Measurements from ENCODE around the gene NRBP1. TPM values are rescaled to one million over a fixed set of nuclear protein-coding genes. Genes with fewer than 3 reads are reported as not detected.
A peak's percentile ranks its signal among the peaks of the same experiment; 100 is the strongest.

NRBP1 gene
- total RNA-seq, 6 experiments from 2014 or later, result 101 to 110 (median 108) TPM

- no peak for TF ChIP-seq CTCF (IDR thresholded peaks at IDR 0.05)
- Mint-ChIP-seq H3K27ac (peak within 1 kb of the TSS; percentile 97), H3K4me1 (ENCODE audit: low read depth) (peaks cover 29% of the 10 kb centered on the region), H3K9me3 (no peaks in the 10 kb centered on the region), H3K27me3 (ENCODE audit: insufficient read depth) (peaks cover 11% of the 10 kb centered on the region), H3K36me3 (ENCODE audit: low read depth) (peaks cover 63% of the 10 kb centered on the region), H3K4me3 (peak within 1 kb of the TSS; percentile 93)
- DNase-seq, result peak; percentile 91
Measured at GRCh38 chr2:27380626-27381545, 47.5 kb upstream of the NRBP1 start, which contains the start of gene ZNF513. TSS of gene ZNF513 (minus strand) at chr2:27380734. CDS start at chr2:27380526, 208 bp downstream.

- Mint-ChIP-seq H3K27ac (peak overlapping the region; percentile 97), H3K4me3 (peak overlapping the region; percentile 27; the same call in 1 of the 2 replicates), H3K36me3 (ENCODE audit: low read depth) (peaks cover 59% of the 10 kb centered on the region), H3K9me3 (no peaks in the 10 kb centered on the region), H3K4me1 (ENCODE audit: low read depth) (peaks cover 29% of the 10 kb centered on the region), H3K27me3 (ENCODE audit: insufficient read depth) (peaks cover 11% of the 10 kb centered on the region)
- no peak for TF ChIP-seq CTCF (IDR thresholded peaks at IDR 0.05)
- no peak for DNase-seq
Measured at GRCh38 chr2:27381577-27382181, 46.8 kb upstream of the NRBP1 start.

- no peak for TF ChIP-seq CTCF (IDR thresholded peaks at IDR 0.05)
- H3K4me3 Mint-ChIP-seq, result no peak overlapping the region
- peaks cover 6% of the 10 kb centered on the region; the same call in 1 of the 2 replicates for H3K36me3 Mint-ChIP-seq (ENCODE audit: low read depth)
- H3K27me3 Mint-ChIP-seq (ENCODE audit: insufficient read depth), result no peaks in the 10 kb centered on the region
- H3K9me3 Mint-ChIP-seq, result no peaks in the 10 kb centered on the region
- peaks cover 11% of the 10 kb centered on the region; the same call in 1 of the 2 replicates for H3K4me1 Mint-ChIP-seq (ENCODE audit: low read depth)
- no peak for DNase-seq
- H3K27ac Mint-ChIP-seq, result no peak overlapping the region
Measured at GRCh38 chr2:27390822-27391679, 37.4 kb upstream of the NRBP1 start.

GRCh38 chr2:27393225-27393624 lies 35.2 kb upstream of the NRBP1 start:
- Mint-ChIP-seq H3K27me3 (ENCODE audit: insufficient read depth) (0 out of 2 replicates have a peak, but pooled peaks cover 3% of the 10 kb centered on the region), H3K9me3 (no peaks in the 10 kb centered on the region), H3K4me1 (ENCODE audit: low read depth) (peaks cover 16% of the 10 kb centered on the region), H3K36me3 (ENCODE audit: low read depth) (peaks cover 5% of the 10 kb centered on the region; the same call in 1 of the 2 replicates), H3K27ac (no peak overlapping the region), H3K4me3 (no peak overlapping the region)
- DNase-seq, result no peak
- no peak for TF ChIP-seq CTCF (IDR thresholded peaks at IDR 0.05)

DNA sequence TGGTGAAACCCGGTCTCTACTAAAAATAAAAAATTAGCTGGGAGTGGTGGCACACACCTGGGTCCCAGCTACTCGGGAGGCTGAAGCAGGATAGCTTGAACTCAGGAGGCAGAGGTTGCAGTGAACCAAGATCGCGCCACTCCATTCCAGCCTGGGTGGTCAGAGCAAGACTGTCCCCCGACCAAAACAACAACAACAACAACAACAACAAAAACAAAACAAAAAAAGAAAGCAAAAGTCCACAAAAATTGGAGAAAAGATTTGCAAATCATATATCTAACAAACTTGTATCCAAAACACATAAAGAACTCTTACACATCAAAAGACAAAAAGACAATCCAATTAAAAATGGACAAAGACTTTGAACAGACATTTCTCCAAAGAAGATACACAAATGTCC lies 29.5 kb upstream of the NRBP1 start:
- TF ChIP-seq CTCF (IDR thresholded peaks at IDR 0.05), result no peak
- Mint-ChIP-seq H3K4me1 (ENCODE audit: low read depth) (peaks cover 16% of the 10 kb centered on the region), H3K4me3 (no peak overlapping the region), H3K27me3 (ENCODE audit: insufficient read depth) (0 out of 2 replicates have a peak, but pooled peaks cover 3% of the 10 kb centered on the region), H3K36me3 (ENCODE audit: low read depth) (peaks cover 5% of the 10 kb centered on the region; the same call in 1 of the 2 replicates), H3K9me3 (no peaks in the 10 kb centered on the region), H3K27ac (no peak overlapping the region; the same call in 1 of the 2 replicates)
- no peak for DNase-seq

Measured in HFFc6 (cell line).